Measurements from ENCODE around the gene STMN1. TPM values are rescaled to one million over a fixed set of nuclear protein-coding genes. Genes with fewer than 3 reads are reported as not detected.

The STMN1 gene
- total and polyA plus RNA-seq, 2 experiments from 2014 or later: 227 to 1,890 TPM

DNA sequence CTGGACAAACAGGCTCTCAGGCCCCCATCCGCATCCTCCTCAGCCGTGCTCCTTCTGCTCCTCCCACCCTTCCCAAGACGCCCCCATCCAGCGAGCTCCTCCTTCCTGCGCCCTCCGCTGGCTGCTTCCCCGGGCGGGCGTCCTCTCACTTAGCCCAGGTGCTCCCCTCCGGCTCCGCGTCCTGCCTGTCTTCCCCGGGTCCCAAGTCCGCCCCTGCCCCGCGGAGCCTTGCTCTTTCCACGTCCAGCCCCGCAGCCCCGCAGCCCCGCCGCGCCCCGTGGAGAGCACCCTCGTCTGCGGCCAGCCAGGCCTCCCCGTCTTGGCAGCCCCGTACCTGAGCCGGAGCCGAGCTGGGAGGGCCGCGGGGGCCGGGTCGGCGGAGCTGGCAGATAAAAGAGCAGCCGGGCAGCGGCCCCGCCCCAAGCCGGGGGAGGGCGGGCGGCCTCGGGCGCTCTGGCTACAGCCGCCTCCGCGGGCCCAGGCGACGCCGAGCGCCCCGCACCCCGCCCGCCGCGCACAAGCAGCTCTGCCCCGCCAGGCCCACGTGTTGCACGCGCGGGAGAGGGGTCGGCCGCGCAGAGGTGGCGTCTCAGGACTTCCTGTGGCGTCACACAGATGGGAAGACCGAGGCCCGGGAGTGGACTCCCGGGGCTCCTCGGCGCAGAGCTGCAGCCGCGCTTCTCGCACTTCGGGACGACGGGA lies 30.9 kb downstream of the STMN1 start, which contains the start of gene PAQR7 (continued):
- TF ChIP-seq, protein P1, sequence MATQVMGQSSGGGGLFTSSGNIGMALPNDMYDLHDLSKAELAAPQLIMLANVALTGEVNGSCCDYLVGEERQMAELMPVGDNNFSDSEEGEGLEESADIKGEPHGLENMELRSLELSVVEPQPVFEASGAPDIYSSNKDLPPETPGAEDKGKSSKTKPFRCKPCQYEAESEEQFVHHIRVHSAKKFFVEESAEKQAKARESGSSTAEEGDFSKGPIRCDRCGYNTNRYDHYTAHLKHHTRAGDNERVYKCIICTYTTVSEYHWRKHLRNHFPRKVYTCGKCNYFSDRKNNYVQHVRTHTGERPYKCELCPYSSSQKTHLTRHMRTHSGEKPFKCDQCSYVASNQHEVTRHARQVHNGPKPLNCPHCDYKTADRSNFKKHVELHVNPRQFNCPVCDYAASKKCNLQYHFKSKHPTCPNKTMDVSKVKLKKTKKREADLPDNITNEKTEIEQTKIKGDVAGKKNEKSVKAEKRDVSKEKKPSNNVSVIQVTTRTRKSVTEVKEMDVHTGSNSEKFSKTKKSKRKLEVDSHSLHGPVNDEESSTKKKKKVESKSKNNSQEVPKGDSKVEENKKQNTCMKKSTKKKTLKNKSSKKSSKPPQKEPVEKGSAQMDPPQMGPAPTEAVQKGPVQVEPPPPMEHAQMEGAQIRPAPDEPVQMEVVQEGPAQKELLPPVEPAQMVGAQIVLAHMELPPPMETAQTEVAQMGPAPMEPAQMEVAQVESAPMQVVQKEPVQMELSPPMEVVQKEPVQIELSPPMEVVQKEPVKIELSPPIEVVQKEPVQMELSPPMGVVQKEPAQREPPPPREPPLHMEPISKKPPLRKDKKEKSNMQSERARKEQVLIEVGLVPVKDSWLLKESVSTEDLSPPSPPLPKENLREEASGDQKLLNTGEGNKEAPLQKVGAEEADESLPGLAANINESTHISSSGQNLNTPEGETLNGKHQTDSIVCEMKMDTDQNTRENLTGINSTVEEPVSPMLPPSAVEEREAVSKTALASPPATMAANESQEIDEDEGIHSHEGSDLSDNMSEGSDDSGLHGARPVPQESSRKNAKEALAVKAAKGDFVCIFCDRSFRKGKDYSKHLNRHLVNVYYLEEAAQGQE (IDR thresholded peaks at IDR 0.05; ENCODE audit: unreplicated experiment): no peak

DNA sequence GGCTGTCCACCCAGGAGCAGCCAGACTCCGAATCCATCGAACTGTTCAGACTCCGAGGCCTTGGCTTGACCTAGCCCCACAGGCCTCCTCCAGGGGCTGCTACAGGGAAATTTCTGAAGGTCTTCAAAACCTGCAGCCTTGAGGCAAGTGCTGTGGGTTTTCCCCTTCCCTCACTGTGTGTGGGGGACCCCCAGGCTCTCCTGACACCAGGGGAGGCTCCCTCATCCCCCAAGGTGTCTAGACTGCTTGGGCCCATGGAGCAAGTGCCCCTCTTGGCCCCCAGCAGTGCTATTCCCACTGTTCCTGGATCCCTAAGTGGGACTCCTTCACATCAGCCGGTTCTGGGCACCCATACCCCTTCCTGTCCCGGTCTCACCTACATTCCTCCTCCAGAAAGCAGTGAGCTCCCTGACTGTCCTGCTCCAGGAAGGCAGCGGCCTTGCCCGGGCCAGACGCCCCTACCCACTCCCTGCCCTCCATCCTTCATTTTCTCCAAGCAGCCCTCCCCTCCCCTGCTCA lies 31.5 kb downstream of the STMN1 start:
- Histone ChIP-seq H2AFZ (peak overlapping the region; percentile 78; the same call in 1 of the 2 replicates), H3K4me1 (ENCODE audit: insufficient read depth) (peaks cover 18% of the 10 kb centered on the region), H3K4me2 (peak overlapping the region; percentile 76), H3K79me2 (replicated peaks; ENCODE audit: insufficient read depth) (no peaks in the 10 kb centered on the region), H3K27me3 (ENCODE audit: insufficient read depth) (peaks cover 17% of the 10 kb centered on the region), H3K4me3 (peak overlapping the region; percentile 76), H3K9me2 (ENCODE audit: insufficient read depth) (no peaks in the 10 kb centered on the region), H4K20me1 (replicated peaks; ENCODE audit: insufficient read depth) (no peaks in the 10 kb centered on the region), H3K27ac (ENCODE audit: low read depth) (no peak overlapping the region), H3F3A (replicated peaks; ENCODE audit: low read depth) (0 out of 2 replicates have a peak, but pooled peaks cover 3% of the 10 kb centered on the region), H3K36me3 (ENCODE audit: insufficient read depth) (no peaks in the 10 kb centered on the region)
- H3K27me3 Mint-ChIP-seq (ENCODE audit: insufficient read depth, low read depth, poor library complexity): peaks cover 5% of the 10 kb centered on the region
- H3K4me1 Mint-ChIP-seq: peaks cover 20% of the 10 kb centered on the region
- ATAC-seq (peak; percentile 9; the same call in 1 of the 3 replicates), DNase-seq (ENCODE audit: low spot score) (no peak)
- no peak overlapping the region for H3K27ac Mint-ChIP-seq
- TF ChIP-seq, protein P1 (IDR thresholded peaks at IDR 0.05; ENCODE audit: unreplicated experiment): no peak
- no peak for TF ChIP-seq CREB1 (CRISPR knock-in tag; IDR thresholded peaks at IDR 0.05; ENCODE audit: low read depth)
- TF ChIP-seq ZNF331 (CRISPR knock-in tag; IDR thresholded peaks at IDR 0.05; ENCODE audit: low read depth): no peak
- TF ChIP-seq, protein P2, sequence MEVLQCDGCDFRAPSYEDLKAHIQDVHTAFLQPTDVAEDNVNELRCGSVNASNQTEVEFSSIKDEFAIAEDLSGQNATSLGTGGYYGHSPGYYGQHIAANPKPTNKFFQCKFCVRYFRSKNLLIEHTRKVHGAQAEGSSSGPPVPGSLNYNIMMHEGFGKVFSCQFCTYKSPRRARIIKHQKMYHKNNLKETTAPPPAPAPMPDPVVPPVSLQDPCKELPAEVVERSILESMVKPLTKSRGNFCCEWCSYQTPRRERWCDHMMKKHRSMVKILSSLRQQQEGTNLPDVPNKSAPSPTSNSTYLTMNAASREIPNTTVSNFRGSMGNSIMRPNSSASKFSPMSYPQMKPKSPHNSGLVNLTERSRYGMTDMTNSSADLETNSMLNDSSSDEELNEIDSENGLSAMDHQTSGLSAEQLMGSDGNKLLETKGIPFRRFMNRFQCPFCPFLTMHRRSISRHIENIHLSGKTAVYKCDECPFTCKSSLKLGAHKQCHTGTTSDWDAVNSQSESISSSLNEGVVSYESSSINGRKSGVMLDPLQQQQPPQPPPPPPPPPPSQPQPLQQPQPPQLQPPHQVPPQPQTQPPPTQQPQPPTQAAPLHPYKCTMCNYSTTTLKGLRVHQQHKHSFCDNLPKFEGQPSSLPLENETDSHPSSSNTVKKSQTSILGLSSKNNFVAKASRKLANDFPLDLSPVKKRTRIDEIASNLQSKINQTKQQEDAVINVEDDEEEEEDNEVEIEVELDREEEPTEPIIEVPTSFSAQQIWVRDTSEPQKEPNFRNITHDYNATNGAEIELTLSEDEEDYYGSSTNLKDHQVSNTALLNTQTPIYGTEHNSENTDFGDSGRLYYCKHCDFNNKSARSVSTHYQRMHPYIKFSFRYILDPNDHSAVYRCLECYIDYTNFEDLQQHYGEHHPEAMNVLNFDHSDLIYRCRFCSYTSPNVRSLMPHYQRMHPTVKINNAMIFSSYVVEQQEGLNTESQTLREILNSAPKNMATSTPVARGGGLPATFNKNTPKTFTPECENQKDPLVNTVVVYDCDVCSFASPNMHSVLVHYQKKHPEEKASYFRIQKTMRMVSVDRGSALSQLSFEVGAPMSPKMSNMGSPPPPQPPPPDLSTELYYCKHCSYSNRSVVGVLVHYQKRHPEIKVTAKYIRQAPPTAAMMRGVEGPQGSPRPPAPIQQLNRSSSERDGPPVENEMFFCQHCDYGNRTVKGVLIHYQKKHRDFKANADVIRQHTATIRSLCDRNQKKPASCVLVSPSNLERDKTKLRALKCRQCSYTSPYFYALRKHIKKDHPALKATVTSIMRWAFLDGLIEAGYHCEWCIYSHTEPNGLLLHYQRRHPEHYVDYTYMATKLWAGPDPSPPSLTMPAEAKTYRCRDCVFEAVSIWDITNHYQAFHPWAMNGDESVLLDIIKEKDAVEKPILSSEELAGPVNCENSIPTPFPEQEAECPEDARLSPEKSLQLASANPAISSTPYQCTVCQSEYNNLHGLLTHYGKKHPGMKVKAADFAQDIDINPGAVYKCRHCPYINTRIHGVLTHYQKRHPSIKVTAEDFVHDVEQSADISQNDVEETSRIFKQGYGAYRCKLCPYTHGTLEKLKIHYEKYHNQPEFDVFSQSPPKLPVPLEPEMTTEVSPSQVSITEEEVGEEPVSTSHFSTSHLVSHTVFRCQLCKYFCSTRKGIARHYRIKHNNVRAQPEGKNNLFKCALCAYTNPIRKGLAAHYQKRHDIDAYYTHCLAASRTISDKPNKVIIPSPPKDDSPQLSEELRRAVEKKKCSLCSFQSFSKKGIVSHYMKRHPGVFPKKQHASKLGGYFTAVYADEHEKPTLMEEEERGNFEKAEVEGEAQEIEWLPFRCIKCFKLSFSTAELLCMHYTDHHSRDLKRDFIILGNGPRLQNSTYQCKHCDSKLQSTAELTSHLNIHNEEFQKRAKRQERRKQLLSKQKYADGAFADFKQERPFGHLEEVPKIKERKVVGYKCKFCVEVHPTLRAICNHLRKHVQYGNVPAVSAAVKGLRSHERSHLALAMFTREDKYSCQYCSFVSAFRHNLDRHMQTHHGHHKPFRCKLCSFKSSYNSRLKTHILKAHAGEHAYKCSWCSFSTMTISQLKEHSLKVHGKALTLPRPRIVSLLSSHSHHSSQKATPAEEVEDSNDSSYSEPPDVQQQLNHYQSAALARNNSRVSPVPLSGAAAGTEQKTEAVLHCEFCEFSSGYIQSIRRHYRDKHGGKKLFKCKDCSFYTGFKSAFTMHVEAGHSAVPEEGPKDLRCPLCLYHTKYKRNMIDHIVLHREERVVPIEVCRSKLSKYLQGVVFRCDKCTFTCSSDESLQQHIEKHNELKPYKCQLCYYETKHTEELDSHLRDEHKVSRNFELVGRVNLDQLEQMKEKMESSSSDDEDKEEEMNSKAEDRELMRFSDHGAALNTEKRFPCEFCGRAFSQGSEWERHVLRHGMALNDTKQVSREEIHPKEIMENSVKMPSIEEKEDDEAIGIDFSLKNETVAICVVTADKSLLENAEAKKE (CRISPR knock-in tag; IDR thresholded peaks at IDR 0.05): no peak
- no peak for TF ChIP-seq NANOG (IDR thresholded peaks at IDR 0.05; ENCODE audit: borderline replicate concordance)
- no peak for TF ChIP-seq EZH2 (IDR thresholded peaks at IDR 0.05; ENCODE audit: low read depth, unreplicated experiment)
- no peak for TF ChIP-seq JUNB (IDR thresholded peaks at IDR 0.05; ENCODE audit: unreplicated experiment)
- H3K4me3 Mint-ChIP-seq: peak overlapping the region; percentile 88
- no peaks in the 10 kb centered on the region for H3K36me3 Mint-ChIP-seq (ENCODE audit: low read depth)
- H3K9me3 Mint-ChIP-seq: no peaks in the 10 kb centered on the region; the same call in 2 of the 3 replicates

All from GM23338 (cell line).